ENCODE measurements around the gene SLC2A4RG. TPM values are rescaled to one million over a fixed set of nuclear protein-coding genes. Genes with fewer than 3 reads are reported as not detected.

Gene SLC2A4RG
- total and polyA plus RNA-seq, 2 of the 13 experiments (the other 11 are each of a cell fraction or from before 2014, with no cell fraction given): 91.4 to 95.9 TPM

DNA sequence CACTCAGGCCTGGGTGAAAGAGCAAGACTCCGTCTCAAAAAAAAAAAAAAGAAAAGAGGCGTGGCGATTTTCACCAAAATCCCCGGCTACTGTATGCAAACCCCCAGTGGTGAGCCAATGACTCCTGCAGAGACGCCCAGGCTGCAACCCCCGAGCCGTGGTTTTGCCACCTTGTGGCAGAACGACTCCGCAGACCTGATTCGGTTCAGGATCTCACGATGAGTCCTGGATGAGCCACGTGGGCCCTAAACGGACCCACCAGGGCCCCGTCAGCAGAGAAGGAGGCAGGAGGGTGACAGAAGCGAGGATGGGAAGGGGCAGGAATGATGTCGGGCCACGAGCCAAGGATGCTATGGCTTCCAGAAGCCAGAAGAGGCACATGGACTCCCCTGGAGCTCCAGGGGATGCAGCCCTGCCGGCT, 42.5 kb downstream of the SLC2A4RG start (continued):
- TF ChIP-seq, protein P1, sequence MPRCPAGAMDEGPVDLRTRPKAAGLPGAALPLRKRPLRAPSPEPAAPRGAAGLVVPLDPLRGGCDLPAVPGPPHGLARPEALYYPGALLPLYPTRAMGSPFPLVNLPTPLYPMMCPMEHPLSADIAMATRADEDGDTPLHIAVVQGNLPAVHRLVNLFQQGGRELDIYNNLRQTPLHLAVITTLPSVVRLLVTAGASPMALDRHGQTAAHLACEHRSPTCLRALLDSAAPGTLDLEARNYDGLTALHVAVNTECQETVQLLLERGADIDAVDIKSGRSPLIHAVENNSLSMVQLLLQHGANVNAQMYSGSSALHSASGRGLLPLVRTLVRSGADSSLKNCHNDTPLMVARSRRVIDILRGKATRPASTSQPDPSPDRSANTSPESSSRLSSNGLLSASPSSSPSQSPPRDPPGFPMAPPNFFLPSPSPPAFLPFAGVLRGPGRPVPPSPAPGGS (CRISPR knock-in tag; IDR thresholded peaks at IDR 0.05): no peak
- no peak for TF ChIP-seq ZNF597 (CRISPR knock-in tag; IDR thresholded peaks at IDR 0.05)
- TF ChIP-seq NAIF1 (CRISPR knock-in tag; IDR thresholded peaks at IDR 0.05; ENCODE audit: borderline replicate concordance): no peak
- no peak for TF ChIP-seq ZNF546 (CRISPR knock-in tag; conservative IDR thresholded peaks at IDR 0.05)
- no peak for TF ChIP-seq JUN (CRISPR knock-in tag; IDR thresholded peaks at IDR 0.05)
- TF ChIP-seq MAFG (CRISPR knock-in tag; IDR thresholded peaks at IDR 0.05): no peak
- TF ChIP-seq ARNT (IDR thresholded peaks at IDR 0.05): no peak
- TF ChIP-seq ZNF724P (CRISPR knock-in tag; IDR thresholded peaks at IDR 0.05; ENCODE audit: borderline replicate concordance): no peak
- TF ChIP-seq ZNF296 (CRISPR knock-in tag; conservative IDR thresholded peaks at IDR 0.05): no peak
- no peak for TF ChIP-seq ZBTB40 (IDR thresholded peaks at IDR 0.05)
- TF ChIP-seq ZBTB40 (CRISPR knock-in tag; IDR thresholded peaks at IDR 0.05): no peak
- 0 out of 2 replicates have a peak, but pooled peaks have one; percentile 13 for TF ChIP-seq THAP11 (CRISPR knock-in tag; IDR thresholded peaks at IDR 0.05)
- TF ChIP-seq, protein P2, sequence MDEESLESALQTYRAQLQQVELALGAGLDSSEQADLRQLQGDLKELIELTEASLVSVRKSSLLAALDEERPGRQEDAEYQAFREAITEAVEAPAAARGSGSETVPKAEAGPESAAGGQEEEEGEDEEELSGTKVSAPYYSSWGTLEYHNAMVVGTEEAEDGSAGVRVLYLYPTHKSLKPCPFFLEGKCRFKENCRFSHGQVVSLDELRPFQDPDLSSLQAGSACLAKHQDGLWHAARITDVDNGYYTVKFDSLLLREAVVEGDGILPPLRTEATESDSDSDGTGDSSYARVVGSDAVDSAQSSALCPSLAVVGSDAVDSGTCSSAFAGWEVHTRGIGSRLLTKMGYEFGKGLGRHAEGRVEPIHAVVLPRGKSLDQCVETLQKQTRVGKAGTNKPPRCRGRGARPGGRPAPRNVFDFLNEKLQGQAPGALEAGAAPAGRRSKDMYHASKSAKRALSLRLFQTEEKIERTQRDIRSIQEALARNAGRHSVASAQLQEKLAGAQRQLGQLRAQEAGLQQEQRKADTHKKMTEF (CRISPR knock-in tag; IDR thresholded peaks at IDR 0.05): peak; percentile 56; the same call in 1 of the 2 replicates
- TF ChIP-seq XRCC5 (optimal IDR thresholded peaks at IDR 0.05; ENCODE audit: low read length): peak; percentile 82
- TF ChIP-seq, protein P3, sequence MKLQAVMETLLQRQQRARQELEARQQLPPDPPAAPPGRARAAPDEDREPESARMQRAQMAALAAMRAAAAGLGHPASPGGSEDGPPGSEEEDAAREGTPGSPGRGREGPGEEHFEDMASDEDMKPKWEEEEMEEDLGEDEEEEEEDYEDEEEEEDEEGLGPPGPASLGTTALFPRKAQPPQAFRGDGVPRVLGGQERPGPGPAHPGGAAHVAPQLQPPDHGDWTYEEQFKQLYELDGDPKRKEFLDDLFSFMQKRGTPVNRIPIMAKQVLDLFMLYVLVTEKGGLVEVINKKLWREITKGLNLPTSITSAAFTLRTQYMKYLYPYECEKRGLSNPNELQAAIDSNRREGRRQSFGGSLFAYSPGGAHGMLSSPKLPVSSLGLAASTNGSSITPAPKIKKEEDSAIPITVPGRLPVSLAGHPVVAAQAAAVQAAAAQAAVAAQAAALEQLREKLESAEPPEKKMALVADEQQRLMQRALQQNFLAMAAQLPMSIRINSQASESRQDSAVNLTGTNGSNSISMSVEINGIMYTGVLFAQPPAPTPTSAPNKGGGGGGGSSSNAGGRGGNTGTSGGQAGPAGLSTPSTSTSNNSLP (IDR thresholded peaks at IDR 0.05; ENCODE audit: low read depth, low read length): no peak

Data from HepG2 (cell line).